GOT3 (cell line): ENCODE data around the gene FOXL2NB.

Experiments used
- DNase-seq: peaks from one replicate; lab custom pipeline; 2025; ENCODE audit warnings: mixed read lengths; lab: John Stamatoyannopoulos, UW

Gene FOXL2NB

DNA sequence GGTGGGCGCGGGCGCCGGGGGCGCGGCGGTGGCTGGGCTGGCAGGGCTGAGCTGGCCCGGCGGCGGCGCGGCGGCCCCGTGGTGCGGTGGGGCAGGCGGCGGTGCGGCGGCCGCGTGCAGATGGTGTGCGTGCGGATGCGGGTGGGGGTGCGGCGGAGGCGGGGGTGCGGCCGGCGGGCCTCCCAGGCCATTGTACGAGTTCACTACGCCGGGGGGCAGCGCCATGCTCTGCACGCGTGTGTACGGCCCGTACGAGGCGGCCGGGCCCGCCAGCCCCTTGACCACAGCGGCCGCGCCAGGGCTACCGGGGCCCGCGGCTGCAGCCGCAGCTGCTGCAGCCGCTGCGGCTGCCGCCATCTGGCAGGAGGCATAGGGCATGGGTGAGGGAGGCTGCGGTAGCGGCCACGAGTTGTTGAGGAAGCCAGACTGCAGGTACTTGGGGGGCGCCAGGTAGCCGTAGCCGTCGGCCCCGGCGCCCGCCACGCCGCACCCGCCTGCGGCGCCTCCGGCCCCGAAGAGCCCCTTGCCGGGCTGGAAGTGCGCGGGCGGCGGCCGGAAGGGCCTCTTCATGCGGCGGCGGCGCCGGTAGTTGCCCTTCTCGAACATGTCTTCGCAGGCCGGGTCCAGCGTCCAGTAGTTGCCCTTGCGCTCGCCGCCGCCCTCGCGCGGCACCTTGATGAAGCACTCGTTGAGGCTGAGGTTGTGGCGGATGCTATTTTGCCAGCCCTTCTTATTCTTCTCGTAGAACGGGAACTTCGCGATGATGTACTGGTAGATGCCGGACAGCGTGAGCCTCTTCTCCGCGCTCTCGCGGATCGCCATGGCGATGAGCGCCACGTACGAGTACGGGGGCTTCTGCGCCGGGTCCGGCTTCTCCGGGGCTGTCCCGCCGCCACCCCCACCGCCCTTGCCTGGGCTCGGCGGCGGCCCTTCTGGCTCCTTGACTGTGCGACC lies 1.0 kb upstream of the FOXL2NB start:
- no peak for DNase-seq

DNA sequence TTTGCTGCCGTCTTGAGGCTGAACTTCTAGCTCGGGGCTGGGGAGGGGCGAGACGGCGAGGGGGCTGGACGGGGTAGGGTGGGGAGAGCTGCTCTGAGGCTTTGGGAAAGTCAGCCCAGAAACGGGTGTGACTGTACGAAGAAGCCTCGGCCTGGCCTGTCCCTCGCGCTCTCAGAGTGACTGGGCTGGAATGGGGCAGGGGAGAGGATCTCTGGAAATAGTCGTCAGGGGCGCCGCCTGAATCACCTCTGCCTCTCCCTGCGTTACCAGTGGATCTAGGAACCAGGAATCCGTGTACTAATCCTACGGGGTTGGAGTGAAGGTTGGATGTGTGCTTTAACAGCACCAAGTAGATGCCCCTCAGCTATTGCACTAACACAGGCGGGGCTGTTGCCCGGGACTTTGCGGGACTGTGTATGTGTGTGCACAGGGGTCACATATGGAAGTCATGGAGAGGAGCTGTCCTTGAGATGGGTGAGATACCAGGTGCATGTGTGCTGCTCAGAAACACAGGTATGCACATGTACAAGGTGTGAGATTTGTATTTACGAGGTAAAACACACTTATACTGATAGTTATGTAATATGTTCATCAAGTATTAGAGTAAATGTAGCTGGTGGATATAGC lies 591 bp downstream of the FOXL2NB start:
- DNase-seq = no peak

DNA sequence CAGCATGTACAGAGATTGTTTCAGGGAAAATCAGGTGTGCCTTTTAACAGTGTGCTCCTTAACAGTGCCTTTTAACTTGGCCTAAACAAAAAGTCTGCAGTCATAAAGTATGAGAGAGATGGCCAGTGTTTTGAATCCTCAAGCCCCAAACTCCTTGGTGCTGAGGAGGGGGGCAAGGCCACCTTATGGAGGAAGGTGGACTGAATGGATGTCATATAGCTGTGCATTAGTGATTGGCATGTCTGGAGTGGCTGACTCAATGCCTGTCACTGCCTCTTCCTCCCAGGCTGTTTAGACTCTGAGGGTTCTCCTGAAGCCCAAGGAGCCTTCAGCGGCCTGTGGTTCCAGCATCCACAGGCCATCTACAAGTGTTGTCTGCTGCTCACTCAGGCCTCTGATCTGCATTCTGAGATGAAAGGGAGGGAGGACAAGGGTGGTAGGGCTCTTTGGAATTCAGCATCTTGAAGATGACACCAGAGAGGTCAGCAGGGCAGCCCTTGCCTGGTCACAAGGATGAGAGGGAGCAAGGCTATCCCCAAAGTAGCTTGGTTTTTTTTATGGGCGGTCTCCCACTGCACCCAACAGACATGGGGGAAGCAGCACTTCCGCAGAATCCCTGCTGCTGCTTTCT lies 1.5 kb downstream of the FOXL2NB start:
- no peak for DNase-seq

DNA sequence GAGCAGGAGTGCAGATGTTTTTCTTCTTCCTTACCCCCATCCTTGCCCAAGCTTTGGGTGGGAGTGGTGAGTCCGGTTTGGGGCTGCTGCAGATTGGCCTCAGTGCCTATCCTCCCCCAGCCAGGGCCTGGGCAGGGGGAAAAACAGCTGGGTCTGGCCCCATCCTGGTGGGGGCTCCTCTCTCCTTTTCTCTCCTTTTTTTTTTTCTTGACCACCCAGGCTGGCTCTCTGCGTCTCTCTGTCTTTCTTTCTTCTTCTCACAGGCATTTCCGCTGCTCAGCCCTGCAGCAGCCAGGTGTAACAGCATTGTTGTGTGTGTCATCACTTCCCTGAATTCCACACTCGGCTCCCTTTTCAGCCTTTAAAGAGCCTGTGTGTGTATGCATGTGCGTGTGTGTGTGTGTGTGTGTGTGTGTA lies 2.0 kb downstream of the FOXL2NB start:
- DNase-seq = no peak

DNA sequence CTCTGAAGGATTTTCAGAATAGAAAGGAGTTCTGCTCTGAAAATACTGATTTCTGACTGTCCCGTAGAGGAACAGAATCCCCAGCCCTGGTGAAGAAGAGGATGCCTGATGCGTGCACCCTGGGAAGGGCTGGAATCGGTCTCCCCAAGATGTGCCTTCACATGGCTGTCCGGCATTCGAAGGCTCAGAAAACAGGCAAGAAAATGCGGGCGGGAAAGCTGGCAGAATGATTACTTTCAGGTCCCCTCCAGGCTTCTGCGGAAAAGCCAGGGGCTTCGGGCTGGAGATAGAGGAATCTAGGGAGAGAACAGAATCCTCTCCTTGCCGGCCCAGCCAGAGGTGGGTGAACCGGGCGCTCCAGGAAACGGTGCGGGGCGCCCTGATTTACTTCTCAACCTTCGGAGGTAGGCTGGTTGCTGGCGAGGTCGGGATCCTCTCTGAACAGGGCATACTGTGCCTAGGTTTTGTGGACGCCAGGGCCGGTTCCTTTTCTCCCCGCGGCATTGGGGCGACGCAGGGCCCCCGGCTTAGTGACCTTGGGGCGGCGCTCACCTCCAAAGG lies 2.5 kb downstream of the FOXL2NB start:
- no peak for DNase-seq

DNA sequence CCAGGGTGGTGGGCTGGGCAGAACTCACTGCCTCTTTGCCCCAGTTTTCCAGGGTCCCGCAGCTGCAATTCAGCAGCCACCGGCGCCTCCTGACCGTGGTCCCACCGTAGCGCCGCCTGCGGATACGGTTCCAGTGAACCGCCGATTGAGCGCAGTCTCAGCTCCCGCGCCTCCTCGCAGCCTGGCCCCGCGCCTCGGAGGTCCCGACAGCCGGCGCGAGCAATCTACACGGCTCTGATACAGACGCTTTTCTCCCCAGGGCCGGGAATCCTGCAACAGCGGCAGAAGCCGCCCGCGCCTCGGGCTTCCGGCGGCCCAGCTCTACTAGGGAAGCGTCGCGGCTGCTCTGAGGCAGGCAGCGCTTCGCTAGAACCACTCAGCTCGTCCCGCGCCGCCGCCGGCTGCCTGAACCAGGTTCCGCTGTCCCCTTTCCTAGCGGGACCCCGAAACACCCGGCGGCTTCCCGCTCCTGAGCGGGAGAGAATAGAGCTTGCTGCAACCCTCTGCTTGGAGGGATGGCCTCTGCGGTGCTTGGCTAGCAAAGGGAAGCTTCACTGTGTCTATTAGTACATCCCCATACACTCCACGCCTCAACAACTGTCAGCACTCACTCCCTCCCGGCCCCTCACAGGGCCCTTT lies 3.1 kb downstream of the FOXL2NB start:
- no peak for DNase-seq

DNA sequence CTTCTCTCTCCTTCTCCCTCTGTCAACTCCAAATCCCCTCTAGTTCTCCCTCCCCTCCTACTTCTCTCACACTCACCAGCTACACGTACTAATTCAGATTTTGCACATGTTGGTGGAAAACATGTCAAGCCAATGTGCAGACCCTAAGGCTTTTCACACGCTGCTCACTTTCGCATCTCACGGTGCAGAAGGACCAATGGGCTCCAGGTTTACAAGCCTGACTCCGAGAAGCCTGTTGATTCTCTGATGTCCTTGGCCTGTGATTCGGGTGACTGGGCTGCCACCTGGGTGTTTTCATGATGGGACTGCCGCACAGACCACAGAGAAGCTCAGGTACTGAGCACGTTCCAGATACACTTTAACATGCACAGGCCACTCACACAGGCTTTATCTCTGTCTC lies 3.7 kb downstream of the FOXL2NB start:
- DNase-seq = no peak

DNA sequence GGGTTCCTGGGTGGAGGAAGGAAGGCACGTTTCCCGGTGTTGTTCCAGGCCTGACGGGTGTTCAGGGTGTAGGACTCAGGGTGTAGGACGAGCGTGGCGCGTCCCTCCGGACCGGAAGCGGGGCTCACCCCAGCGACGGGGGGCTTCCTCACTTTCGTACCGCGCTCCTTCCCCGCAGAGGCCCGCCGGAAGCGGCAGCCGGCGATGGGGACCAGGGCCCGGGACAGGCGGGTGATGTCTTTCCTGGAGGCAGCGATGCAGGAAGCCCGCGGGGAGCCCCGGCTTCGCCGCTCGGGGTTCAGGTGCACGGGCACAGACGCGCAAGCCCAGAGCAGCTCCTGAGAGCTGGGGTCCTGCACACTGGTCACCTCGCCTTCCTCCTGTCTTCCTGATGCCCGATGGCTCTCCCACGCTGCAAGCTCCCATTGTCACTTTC lies 13.4 kb downstream of the FOXL2NB start:
- DNase-seq = no peak

DNA sequence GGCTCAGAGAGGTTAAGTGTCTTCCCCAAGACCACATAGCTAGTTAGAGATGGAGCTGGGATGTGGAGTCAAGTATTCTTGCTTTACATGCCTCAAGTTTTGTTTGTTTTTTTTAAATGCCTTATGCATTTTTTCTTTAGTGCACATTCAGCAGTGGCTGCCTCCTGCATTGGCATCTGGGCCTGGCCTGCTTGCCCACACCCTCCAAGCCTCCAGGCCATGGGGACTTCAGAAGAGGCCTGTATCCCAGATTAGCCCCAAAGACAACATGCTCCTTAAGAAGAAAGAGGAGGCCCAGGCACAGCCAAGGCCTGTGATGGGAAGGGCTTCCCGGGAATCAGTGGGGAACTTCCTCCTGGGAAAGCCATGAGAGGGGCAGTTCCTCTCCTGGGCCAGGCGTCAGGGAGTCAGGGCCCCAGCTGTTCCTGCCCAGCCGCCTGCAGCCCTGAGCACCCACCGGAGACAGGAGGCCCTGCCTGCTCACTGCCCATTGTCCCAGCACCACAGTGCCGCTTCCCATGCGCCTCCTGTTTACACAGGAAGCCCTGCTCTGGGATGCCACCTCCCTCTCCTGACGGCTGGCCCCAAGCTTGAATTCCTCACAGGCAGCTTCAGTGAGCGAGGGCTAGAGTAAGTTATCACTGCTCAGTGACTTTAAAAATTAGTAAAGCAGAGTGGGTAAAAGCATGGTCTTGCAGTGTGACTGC lies 16.0 kb downstream of the FOXL2NB start:
- no peak for DNase-seq

DNA sequence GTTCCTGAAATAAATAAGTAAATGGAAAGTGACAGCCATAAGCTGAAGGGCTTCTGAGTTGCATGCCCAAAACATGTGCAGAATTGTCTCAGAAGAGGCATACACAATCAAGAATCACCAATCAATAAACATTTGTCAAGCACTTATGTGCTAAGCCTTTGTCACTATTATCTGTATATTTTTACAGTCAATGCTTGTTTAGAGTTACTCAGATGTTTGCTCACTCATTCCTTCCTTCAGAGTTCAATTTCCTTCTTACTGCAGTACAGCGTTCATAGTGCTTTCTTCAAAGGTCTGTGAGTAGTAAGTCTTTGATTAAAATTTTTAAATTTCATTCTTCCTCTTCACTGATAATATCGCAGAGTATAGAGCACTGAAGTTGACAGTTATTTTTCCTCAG lies 17.2 kb downstream of the FOXL2NB start:
- no peak for DNase-seq

DNA sequence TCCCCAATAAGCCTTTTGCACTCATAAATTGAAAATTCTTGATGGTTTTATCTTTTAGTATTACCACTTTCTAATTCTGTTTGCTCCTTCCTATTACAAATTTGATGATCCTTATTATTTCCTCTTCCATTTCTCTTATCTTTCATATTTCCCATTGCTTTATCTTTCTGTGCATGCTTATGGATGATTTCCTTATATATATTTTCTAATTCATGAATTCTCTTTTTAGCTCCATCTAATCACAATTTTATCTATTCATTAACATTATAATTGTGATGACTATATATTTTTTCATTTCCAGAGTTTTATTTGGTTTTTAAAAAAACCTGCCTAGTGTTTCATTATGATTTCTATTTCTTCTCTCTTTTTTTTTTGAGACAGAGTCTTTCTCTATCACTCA lies 17.9 kb downstream of the FOXL2NB start:
- DNase-seq = no peak

DNA sequence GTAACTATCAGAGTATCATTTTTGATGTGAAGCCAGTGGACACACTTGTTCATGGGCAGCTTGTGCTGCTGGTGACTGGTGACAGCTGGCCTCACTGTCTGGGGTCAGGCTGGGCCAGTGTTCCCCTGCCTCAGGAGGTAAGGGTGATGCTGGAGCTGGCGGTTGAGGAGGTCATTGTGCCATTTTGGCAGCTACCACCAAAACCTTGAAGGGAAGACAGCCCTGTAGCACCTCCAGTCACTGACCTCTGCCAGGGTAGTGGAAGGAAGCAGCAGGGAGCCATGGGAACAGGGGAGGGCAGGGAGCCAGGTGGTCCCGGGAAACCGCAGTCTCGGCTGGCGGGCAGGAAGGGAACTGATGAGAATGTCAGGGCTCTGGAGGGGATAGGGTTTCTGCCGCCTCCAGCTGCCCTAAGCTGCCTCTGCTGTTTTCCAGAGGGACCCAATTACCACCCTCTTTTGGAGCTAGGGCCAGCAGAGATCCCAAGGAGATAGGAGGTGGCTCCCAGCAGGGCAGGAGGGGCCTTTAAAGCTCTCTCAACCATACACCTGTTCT lies 24.8 kb downstream of the FOXL2NB start:
- no peak for DNase-seq

DNA sequence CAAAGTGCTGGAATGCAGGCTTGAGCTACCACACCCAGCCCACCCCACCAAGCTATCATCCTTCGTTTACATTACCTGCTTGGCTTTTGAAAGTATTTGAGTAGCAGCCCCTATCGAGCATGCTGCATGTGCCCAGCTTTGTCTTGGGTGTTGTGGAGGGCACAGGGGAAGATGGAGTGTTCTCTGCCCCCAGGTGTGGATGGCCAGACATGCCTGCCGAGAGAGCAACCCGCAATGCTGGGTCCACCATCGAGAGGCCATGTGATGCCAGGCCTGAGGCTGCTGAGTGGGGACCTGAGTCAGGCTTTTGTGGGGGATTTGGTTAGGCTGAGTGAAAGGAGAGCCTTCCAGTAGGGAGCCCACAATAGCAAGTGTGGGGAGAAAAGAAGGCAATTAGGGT lies 25.9 kb downstream of the FOXL2NB start:
- no peak for DNase-seq

DNA sequence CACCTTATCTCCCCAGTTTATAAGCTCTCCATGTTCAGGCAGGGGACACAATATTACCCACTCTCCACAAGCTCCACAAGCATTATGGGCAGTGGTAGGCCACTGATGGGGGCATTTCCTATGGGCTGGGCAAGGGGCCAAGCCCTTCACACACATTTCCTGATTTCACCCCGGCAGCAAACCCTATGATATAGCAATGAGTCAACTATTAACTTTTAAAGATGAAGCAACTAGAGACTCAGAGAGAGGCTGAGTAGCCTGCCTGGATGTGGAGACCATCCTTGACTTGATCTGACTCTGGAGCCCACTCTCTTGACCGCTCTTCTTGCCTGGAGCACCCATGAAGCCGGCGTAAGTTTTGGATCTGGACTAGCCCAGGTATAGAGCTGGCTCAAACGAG lies 27.4 kb downstream of the FOXL2NB start:
- DNase-seq = no peak

DNA sequence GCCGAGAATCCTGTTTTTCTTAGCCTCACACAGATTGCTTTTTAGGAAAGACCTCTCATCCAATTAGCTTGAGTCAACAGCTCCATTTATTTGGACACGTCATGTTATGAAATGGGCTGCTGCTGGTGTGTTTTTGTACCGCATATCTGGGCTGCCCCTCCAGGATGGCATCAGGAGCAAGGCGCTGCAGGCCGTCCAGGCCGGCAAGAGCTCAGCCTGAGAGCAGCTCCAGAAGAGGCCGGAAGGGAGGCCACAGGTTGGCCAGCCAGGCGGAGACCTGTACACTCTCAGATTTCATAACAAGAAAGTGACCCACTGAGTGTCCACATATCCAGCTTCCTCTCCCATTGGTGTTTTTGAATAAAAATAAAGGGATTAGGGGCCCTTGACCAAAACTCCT lies 28.3 kb downstream of the FOXL2NB start:
- DNase-seq = no peak

DNA sequence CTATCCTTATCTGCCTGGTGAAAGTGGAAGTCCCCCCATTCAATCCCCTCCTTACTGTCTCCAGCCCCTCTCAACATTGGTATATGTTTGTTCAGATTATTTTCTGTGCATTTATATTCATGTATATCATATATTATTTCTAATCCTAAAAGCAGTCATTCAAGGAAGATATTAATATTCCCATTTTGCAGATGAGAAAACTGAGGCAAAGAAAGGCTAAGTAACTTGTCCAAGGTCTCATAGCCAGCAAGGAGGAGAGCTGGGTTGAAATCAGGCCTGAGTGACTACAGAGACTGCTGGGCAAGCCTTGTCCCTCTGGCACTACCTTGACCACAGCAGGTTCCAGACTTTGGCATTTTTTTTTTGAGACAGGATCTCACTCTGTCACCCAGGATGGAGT lies 29.0 kb downstream of the FOXL2NB start:
- no peak for DNase-seq

DNA sequence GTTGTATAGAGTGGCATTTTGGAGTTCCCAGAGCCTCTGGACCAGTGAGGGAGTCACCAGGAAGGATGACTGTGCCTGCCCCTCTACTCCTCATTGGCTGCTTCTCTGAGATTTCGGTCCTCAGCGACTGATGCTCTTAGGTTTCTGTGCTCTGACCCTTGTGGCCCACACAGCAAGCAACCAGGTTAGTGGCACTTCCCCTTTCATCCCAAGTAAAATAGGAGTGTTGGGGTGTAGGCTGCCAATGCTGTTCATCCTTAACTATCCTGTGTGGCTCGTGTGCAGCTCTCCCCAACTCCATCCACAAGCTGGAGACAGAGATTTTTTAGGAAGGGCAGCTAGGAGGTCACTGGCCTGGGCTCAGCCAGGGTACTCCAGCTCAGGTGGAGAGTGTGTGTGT lies 37.8 kb downstream of the FOXL2NB start:
- DNase-seq = no peak

DNA sequence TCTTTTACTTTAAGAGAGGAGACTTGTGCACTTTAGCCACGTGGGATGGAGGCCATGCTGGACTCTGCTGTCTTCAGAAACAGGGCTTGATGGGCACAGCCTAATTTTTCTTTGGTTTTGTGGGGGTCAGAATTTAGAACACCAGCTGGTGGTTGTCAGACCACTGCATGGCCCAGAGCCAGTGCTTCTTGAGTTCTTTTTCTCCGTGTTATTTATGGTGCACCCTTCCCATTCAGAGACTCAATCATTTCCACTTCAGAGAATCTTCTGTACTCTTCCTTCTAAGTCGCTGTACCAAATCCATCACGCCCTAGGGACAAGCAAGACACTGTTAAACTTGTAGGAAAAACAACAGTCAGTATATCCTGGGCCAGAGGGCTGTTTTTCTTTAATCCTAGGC lies 38.9 kb downstream of the FOXL2NB start:
- no peak for DNase-seq

DNA sequence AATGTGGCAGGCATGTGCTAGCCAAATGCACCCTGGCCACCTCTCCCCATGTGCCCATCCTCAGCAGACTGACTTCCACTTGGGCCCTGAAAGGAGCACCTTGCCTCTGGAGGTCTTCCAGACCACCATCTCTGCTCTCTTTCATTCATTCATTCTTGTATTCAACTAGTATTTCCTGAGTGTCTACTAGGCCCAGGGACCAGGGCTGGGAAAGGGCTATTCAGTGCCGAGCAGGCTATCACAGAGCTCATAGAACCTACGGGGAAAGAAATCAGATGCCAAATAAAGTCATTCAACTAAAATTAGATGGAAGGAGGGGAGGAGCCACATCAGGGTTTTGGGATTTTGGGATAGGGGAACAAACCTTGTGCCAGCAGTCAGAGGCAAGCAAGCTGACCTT lies 40.2 kb downstream of the FOXL2NB start:
- no peak for DNase-seq

DNA sequence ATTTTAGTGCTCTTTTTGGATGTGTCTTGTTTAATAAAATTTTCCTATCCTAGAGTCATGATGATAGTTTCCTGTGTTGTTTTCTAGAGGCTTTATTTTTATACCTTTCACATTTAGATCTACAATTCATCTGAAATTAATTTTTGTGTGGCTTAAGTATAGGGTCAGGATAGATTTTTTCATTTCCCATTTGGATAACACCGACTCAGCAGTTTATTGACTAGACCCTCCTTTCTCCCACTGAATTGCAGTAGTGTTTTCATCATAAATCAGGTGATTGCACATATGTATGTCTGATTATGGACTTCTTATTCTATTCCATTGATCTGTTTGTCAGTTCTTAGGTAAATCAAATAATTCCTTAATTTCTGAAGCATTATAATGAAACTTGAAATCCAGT lies 48.7 kb downstream of the FOXL2NB start:
- DNase-seq = no peak
